Vagina (tissue), 2 donors: Measurements from ENCODE around the gene LBH. TPM values are rescaled to one million over a fixed set of nuclear protein-coding genes. Genes with fewer than 3 reads are reported as not detected.

Experiments used
- DNase-seq, 2 donors: peaks; one replicate each; pipeline ENCODE4 v3.0.0-alpha.2; 2017; ENCODE audit errors: extremely low spot score in 2 of 2
- H3K27ac ChIP-seq: fragments of 200-600 bp; sonication (generic); one replicate; pipeline ENCODE4 v1.5.1; 2019
- H3K27me3 ChIP-seq: fragments of 200-600 bp; sonication (generic); one replicate; pipeline ENCODE4 v1.5.1; 2019
- H3K36me3 ChIP-seq, 2 donors: fragments of 200-600 bp; sonication (generic); one replicate each; pipeline ENCODE4 v1.5.1; 2017 to 2019
- H3K4me1 ChIP-seq: fragments of 200-600 bp; sonication (generic); one replicate; pipeline ENCODE4 v1.5.1; 2019
- H3K4me3 ChIP-seq, 2 donors: fragments of 200-600 bp; sonication (generic); 1 replicate in 1 of 2; 2 replicates in 1 of 2; pipeline ENCODE4 v1.5.1; 2016 to 2019
- H3K9me3 ChIP-seq: fragments of 200-600 bp; sonication (generic); one replicate; pipeline ENCODE4 v1.5.1; 2019
- POLR2A ChIP-seq, 2 donors: fragments of 450-650 bp; IDR thresholded peaks; one replicate each; pipeline ENCODE4 v1.6.1; 2017; ENCODE audit warnings: antibody characterized with exemption in 2 of 2, mild to moderate bottlenecking in 2 of 2, moderate library complexity in 2 of 2
- POLR2AphosphoS5 ChIP-seq, 2 donors: sonication (generic); formaldehyde crosslinking; IDR thresholded peaks; one replicate each; pipeline ENCODE4 v1.9.0; 2017; ENCODE audit warnings: antibody characterized with exemption in 2 of 2, mild to moderate bottlenecking in 2 of 2, low read depth in 1 of 2; ENCODE audit not compliant: insufficient read depth in 1 of 2
- intact Hi-C: fragments of 100-400 bp; cut with DNase I; formaldehyde crosslinking; loops from one replicate; pipeline ENCODE4 v1.15.1; 2023
- total RNA-seq: library from RNA; depleted of rRNA; stranded (reverse); fragments of >200 nt; gene quantifications from one replicate; pipeline ENCODE4 v1.2.3, GENCODE V29; 2016
- TF ChIP-seq, protein P1 (sequence below), 3 experiments: fragments of 450-650 bp in 2 of 3; fragments of 200-600 bp in 1 of 3; sonication (generic) in 1 of 3; IDR thresholded peaks; one replicate each; pipeline ENCODE4 v1.5.1; 2017 to 2019; ENCODE audit warnings: antibody characterized with exemption in 3 of 3, mild to moderate bottlenecking in 2 of 3, moderate library complexity in 2 of 3

LBH gene
- total RNA-seq, 1 donor from 2014 or later = 28.0 TPM

DNA sequence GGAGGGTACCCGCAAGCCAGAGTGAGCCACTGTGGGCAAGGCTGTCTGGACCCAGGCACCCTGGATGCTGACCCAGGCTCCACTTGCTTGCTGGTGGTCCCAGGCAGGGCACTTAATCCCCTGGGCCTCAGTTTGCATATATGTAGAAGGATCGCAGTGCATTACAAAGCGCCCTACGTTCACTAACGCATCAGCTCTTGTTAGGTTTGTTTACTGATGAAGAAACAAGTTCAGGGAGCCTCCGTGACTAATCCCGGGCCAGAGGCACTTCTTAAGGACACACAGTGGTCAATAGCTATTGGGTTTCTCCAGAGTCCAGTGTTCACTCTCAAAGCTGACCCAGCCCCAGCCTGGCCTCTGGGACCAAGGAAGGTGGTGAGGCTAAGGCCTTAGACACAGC lies 70.2 kb downstream of the LBH start:
- intact Hi-C loops = no loop called here
- no peak overlapping the region for H3K27ac ChIP-seq

DNA sequence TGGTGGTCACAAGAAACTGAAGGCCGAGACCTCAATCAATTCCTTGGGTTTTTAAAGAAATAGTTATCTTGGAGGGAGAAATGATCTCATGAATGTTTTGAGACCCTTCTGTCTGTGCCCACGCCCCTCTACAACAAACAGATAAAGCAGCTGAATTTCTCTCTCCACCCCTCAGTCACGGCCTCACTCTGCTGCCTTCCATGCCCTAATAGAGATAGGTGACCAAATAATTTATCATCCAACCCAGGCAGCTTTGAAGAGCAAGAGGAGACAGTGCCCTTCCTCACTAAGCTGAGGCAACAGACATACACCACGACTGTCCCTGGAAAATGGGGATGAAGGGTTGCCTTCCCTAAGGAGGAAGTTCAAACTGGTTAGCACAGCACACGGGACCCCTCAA lies 71.2 kb downstream of the LBH start:
- Histone ChIP-seq H3K27me3 (no peaks in the 10 kb centered on the region), H3K4me3 (no peak overlapping the region), H3K4me1 (peaks cover 20% of the 10 kb centered on the region), H3K27ac (no peak overlapping the region), H3K36me3 (no peaks in the 10 kb centered on the region), H3K9me3 (no peaks in the 10 kb centered on the region)
- no peak for TF ChIP-seq POLR2A (IDR thresholded peaks at IDR 0.05)
- no peak for TF ChIP-seq POLR2AphosphoS5 (IDR thresholded peaks at IDR 0.05; ENCODE audit: insufficient read depth in 1 of 2, low read depth in 1 of 2)
- TF ChIP-seq, protein P1, sequence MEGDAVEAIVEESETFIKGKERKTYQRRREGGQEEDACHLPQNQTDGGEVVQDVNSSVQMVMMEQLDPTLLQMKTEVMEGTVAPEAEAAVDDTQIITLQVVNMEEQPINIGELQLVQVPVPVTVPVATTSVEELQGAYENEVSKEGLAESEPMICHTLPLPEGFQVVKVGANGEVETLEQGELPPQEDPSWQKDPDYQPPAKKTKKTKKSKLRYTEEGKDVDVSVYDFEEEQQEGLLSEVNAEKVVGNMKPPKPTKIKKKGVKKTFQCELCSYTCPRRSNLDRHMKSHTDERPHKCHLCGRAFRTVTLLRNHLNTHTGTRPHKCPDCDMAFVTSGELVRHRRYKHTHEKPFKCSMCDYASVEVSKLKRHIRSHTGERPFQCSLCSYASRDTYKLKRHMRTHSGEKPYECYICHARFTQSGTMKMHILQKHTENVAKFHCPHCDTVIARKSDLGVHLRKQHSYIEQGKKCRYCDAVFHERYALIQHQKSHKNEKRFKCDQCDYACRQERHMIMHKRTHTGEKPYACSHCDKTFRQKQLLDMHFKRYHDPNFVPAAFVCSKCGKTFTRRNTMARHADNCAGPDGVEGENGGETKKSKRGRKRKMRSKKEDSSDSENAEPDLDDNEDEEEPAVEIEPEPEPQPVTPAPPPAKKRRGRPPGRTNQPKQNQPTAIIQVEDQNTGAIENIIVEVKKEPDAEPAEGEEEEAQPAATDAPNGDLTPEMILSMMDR (IDR thresholded peaks at IDR 0.05) = no peak
- intact Hi-C loops = no loop called here
- no peak for DNase-seq

More for the DNA sequence above, 70.2 kb downstream of the LBH start:
- no peak for DNase-seq
- H3K27me3 ChIP-seq = no peaks in the 10 kb centered on the region
- no peaks in the 10 kb centered on the region for H3K9me3 ChIP-seq
- TF ChIP-seq POLR2AphosphoS5 (IDR thresholded peaks at IDR 0.05; ENCODE audit: insufficient read depth in 1 of 2, low read depth in 1 of 2) (no peak), POLR2A (IDR thresholded peaks at IDR 0.05) (no peak)
- TF ChIP-seq, protein P1 (IDR thresholded peaks at IDR 0.05) = no peak
- H3K4me1 ChIP-seq = peaks cover 20% of the 10 kb centered on the region
- H3K4me3 ChIP-seq = no peak overlapping the region
- H3K36me3 ChIP-seq = no peaks in the 10 kb centered on the region

DNA sequence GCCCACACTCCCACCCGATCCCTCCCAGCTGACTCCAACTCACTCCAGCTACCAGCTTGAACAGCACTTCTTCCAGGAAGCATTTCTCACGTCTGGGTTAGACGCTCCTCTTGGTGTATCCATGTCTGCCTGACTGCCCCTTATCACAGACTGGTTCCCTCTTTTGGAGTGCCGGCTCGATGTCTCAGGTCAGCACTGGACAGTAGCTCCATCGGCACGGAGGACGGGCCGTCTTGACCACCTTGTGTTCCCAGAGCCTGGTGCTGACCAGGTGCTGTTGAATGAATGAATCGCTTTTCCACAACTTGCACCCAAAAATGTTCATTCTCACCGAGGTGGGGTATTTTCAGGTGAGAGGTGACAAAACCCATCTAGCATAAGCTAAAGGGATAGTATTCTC lies 71.8 kb downstream of the LBH start:
- Histone ChIP-seq H3K27me3 (no peaks in the 10 kb centered on the region), H3K9me3 (no peaks in the 10 kb centered on the region), H3K27ac (no peak overlapping the region), H3K4me1 (peaks cover 20% of the 10 kb centered on the region), H3K4me3 (no peak overlapping the region), H3K36me3 (no peaks in the 10 kb centered on the region)
- no peak for DNase-seq
- TF ChIP-seq, protein P1 (IDR thresholded peaks at IDR 0.05) = no peak
- TF ChIP-seq POLR2AphosphoS5 (IDR thresholded peaks at IDR 0.05; ENCODE audit: insufficient read depth in 1 of 2, low read depth in 1 of 2) (no peak), POLR2A (IDR thresholded peaks at IDR 0.05) (no peak)
- intact Hi-C loops = no loop called here

- H3K36me3 ChIP-seq = no peaks in the 10 kb centered on the region
- H3K27ac ChIP-seq = no peak overlapping the region
- no peak for DNase-seq
- peaks cover 16% of the 10 kb centered on the region for H3K4me1 ChIP-seq
- H3K4me3 ChIP-seq = no peak overlapping the region
- TF ChIP-seq POLR2A (IDR thresholded peaks at IDR 0.05) (no peak), POLR2AphosphoS5 (IDR thresholded peaks at IDR 0.05; ENCODE audit: insufficient read depth in 1 of 2, low read depth in 1 of 2) (no peak)
- TF ChIP-seq, protein P1 (IDR thresholded peaks at IDR 0.05) = no peak
- no peaks in the 10 kb centered on the region for H3K9me3 ChIP-seq
- intact Hi-C loops = no loop called here
- H3K27me3 ChIP-seq = no peaks in the 10 kb centered on the region
Measured at GRCh38 chr2:30305235-30305634, 73.9 kb downstream of the LBH start.

GRCh38 chr2:30306522-30306921 lies 75.2 kb downstream of the LBH start:
- intact Hi-C loops = no loop called here
- no peaks in the 10 kb centered on the region for H3K9me3 ChIP-seq
- H3K4me3 ChIP-seq = no peak overlapping the region
- no peaks in the 10 kb centered on the region for H3K27me3 ChIP-seq
- H3K36me3 ChIP-seq = no peaks in the 10 kb centered on the region
- H3K4me1 ChIP-seq = peaks cover 4% of the 10 kb centered on the region
- no peak overlapping the region for H3K27ac ChIP-seq
- TF ChIP-seq, protein P1 (IDR thresholded peaks at IDR 0.05) = no peak
- TF ChIP-seq POLR2AphosphoS5 (IDR thresholded peaks at IDR 0.05; ENCODE audit: insufficient read depth in 1 of 2, low read depth in 1 of 2) (no peak), POLR2A (IDR thresholded peaks at IDR 0.05) (no peak)
- DNase-seq = no peak
